ENCODE results near the gene PDCD5.

Gene PDCD5

DNA sequence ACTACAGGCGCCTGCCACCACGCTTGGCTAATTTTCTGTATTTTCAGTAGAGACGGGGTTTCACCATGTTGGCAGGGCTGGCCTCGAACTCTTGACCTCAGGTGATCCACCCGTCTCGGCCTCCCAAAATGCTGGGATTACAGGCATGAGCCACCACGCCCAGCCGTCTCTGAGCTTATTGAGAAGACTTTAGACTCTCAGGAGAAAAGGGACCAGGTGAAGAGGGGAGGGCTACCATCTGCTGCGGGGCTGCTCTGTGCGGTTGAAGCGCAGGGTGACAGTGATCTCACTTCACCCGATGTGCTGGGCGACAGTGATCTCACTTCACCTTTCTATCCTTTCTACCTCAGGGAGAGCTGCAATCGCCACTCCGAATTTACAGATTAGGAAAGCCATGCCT lies 25.3 kb downstream of the PDCD5 start:
- Histone ChIP-seq H3K36me3 (replicated peaks; ENCODE audit: low read depth, low read length) (peaks cover 39% of the 10 kb centered on the region), H3K9me3 (ENCODE audit: insufficient read depth, low read length) (no peaks in the 10 kb centered on the region), H3K4me1 (ENCODE audit: low read length) (no peaks in the 10 kb centered on the region), H3K27ac (ENCODE audit: low read length) (no peak overlapping the region), H3K79me2 (ENCODE audit: low read length) (no peaks in the 10 kb centered on the region), H4K20me1 (ENCODE audit: insufficient read depth, low read length) (no peaks in the 10 kb centered on the region), H3K4me3 (ENCODE audit: low read length) (no peak overlapping the region), H2AFZ (ENCODE audit: low read depth, low read length) (no peak overlapping the region), H3K27me3 (ENCODE audit: low read depth, low read length) (no peaks in the 10 kb centered on the region), H3K9ac (ENCODE audit: low read length) (no peak overlapping the region), H3K4me2 (ENCODE audit: low read length) (no peak overlapping the region)
- no peak for TF ChIP-seq EZH2phosphoT487 (IDR thresholded peaks at IDR 0.05; ENCODE audit: low read depth)
- TF ChIP-seq, protein P1, sequence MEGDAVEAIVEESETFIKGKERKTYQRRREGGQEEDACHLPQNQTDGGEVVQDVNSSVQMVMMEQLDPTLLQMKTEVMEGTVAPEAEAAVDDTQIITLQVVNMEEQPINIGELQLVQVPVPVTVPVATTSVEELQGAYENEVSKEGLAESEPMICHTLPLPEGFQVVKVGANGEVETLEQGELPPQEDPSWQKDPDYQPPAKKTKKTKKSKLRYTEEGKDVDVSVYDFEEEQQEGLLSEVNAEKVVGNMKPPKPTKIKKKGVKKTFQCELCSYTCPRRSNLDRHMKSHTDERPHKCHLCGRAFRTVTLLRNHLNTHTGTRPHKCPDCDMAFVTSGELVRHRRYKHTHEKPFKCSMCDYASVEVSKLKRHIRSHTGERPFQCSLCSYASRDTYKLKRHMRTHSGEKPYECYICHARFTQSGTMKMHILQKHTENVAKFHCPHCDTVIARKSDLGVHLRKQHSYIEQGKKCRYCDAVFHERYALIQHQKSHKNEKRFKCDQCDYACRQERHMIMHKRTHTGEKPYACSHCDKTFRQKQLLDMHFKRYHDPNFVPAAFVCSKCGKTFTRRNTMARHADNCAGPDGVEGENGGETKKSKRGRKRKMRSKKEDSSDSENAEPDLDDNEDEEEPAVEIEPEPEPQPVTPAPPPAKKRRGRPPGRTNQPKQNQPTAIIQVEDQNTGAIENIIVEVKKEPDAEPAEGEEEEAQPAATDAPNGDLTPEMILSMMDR (IDR thresholded peaks at IDR 0.05; ENCODE audit: low read depth, low read length): no peak

DNA sequence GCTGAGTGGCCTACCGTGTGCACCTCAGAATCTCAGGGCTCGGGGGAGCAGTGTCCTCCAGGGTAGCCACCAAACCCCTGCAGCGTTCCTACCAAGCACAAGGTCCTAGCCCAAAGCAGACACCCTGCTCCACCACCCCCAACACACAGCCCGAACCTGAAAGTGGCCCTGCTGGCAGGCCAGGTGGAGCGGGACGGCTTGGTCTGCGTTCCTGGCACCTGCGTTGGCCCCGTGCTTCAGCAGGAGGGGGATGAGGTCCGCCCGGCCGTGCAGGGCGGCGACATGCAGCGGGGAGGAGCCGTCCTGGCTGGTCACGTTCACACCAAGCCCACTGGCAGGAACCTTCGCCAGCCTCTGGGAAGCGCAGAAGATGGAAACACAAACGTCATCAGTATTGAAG lies 26.5 kb downstream of the PDCD5 start:
- no peak overlapping the region for H3K9ac ChIP-seq (ENCODE audit: low read length)

DNA sequence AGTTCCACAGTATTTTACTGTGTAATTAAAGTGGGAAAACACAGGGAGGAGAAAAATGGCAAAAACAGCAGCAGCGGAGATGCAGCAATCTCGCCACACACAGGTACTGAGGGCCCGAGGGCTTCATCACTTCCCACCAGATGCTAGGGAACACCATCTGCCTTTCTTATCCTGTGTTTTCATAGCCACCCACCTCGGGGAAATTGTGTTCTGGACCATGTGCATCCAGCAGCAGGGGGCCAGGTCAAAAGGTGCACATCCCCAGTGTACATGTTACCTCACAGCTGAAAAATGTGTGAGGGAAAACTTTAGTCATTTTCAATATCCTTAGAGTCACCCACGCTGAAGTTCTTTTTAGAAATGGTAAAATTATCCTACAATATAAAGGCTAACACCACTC lies 30.2 kb downstream of the PDCD5 start:
- Histone ChIP-seq H3K36me3 (replicated peaks; ENCODE audit: low read depth, low read length) (peaks cover 51% of the 10 kb centered on the region), H3K27me3 (ENCODE audit: low read depth, low read length) (no peaks in the 10 kb centered on the region), H3K79me2 (ENCODE audit: low read length) (no peaks in the 10 kb centered on the region), H3K9me3 (ENCODE audit: insufficient read depth, low read length) (no peaks in the 10 kb centered on the region), H3K4me3 (ENCODE audit: low read length) (no peak overlapping the region), H2AFZ (ENCODE audit: low read depth, low read length) (no peak overlapping the region), H3K4me2 (ENCODE audit: low read length) (no peak overlapping the region), H3K9ac (ENCODE audit: low read length) (no peak overlapping the region), H4K20me1 (ENCODE audit: insufficient read depth, low read length) (no peaks in the 10 kb centered on the region), H3K27ac (ENCODE audit: low read length) (no peak overlapping the region), H3K4me1 (ENCODE audit: low read length) (no peaks in the 10 kb centered on the region)
- TF ChIP-seq, protein P1 (IDR thresholded peaks at IDR 0.05; ENCODE audit: low read depth, low read length): no peak
- TF ChIP-seq EZH2phosphoT487 (IDR thresholded peaks at IDR 0.05; ENCODE audit: low read depth): no peak

More for the DNA sequence above, 26.5 kb downstream of the PDCD5 start:
- peaks cover 40% of the 10 kb centered on the region for H3K36me3 ChIP-seq (replicated peaks; ENCODE audit: low read depth, low read length)
- H3K4me3 ChIP-seq (ENCODE audit: low read length): no peak overlapping the region
- H3K4me2 ChIP-seq (ENCODE audit: low read length): no peak overlapping the region
- no peaks in the 10 kb centered on the region for H3K79me2 ChIP-seq (ENCODE audit: low read length)
- H3K27me3 ChIP-seq (ENCODE audit: low read depth, low read length): no peaks in the 10 kb centered on the region
- H3K9me3 ChIP-seq (ENCODE audit: insufficient read depth, low read length): no peaks in the 10 kb centered on the region
- no peaks in the 10 kb centered on the region for H4K20me1 ChIP-seq (ENCODE audit: insufficient read depth, low read length)
- H3K4me1 ChIP-seq (ENCODE audit: low read length): no peaks in the 10 kb centered on the region
- no peak overlapping the region for H2AFZ ChIP-seq (ENCODE audit: low read depth, low read length)
- no peak for TF ChIP-seq EZH2phosphoT487 (IDR thresholded peaks at IDR 0.05; ENCODE audit: low read depth)
- TF ChIP-seq, protein P1 (IDR thresholded peaks at IDR 0.05; ENCODE audit: low read depth, low read length): no peak
- no peak overlapping the region for H3K27ac ChIP-seq (ENCODE audit: low read length)

DNA sequence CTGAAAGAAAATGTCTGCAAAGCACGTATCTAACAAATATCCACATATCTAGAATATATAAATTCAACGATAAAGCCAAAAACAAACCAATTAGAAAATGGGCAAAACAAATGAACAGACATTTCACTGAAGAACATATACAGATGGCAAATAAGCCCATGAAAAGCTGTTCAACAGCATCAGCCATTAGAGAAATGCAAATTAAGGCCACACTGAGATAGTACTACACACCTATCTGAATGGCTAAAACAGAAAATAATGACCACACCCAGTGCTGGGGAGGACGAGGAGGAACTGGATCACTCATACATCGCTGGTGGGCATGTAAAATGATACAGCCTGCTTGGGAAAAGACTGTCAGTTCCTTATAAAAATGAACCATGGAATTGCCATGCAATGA lies 32.0 kb downstream of the PDCD5 start:
- Histone ChIP-seq H3K79me2 (ENCODE audit: low read length) (no peaks in the 10 kb centered on the region), H3K27ac (ENCODE audit: low read length) (no peak overlapping the region), H3K4me1 (ENCODE audit: low read length) (no peaks in the 10 kb centered on the region), H2AFZ (ENCODE audit: low read depth, low read length) (no peak overlapping the region), H3K4me2 (ENCODE audit: low read length) (no peak overlapping the region), H3K4me3 (ENCODE audit: low read length) (no peak overlapping the region), H3K9ac (ENCODE audit: low read length) (no peak overlapping the region), H3K36me3 (replicated peaks; ENCODE audit: low read depth, low read length) (peaks cover 45% of the 10 kb centered on the region), H3K9me3 (ENCODE audit: insufficient read depth, low read length) (no peaks in the 10 kb centered on the region), H4K20me1 (ENCODE audit: insufficient read depth, low read length) (no peaks in the 10 kb centered on the region), H3K27me3 (ENCODE audit: low read depth, low read length) (no peaks in the 10 kb centered on the region)
- TF ChIP-seq EZH2phosphoT487 (IDR thresholded peaks at IDR 0.05; ENCODE audit: low read depth): no peak
- TF ChIP-seq, protein P1 (IDR thresholded peaks at IDR 0.05; ENCODE audit: low read depth, low read length): no peak

Measured in OCI-LY3 (cell line).